Smooth muscle cell (in vitro differentiated cells): ENCODE data around the gene BID. TPM values are rescaled to one million over a fixed set of nuclear protein-coding genes. Genes with fewer than 3 reads are reported as not detected.

Source experiments
- DNase-seq: peaks from one replicate; lab custom pipeline; 2025; ENCODE audit not compliant: unreplicated experiment; lab: John Stamatoyannopoulos, UW
- H2AFZ ChIP-seq: fragments of 200-600 bp; sonication (generic); 2 replicates; pipeline ENCODE4 v1.6.0; 2016; ENCODE audit warnings: antibody characterized with exemption, low read depth, mild to moderate bottlenecking
- H3F3A ChIP-seq: fragments of 200-600 bp; sonication (generic); 2 replicates; pipeline ENCODE4 v1.6.0; 2017; ENCODE audit warnings: antibody characterized with exemption, low read depth
- H3K27ac ChIP-seq: fragments of 200-600 bp; sonication (generic); 2 replicates; pipeline ENCODE4 v1.5.1; 2016; ENCODE audit warnings: low read depth, mild to moderate bottlenecking
- H3K27me3 ChIP-seq: fragments of 200-600 bp; sonication (generic); 2 replicates; pipeline ENCODE4 v1.6.1; 2016; ENCODE audit warnings: low read depth, mild to moderate bottlenecking
- H3K36me3 ChIP-seq: fragments of 200-600 bp; sonication (generic); 2 replicates; pipeline ENCODE4 v1.5.1; 2016; ENCODE audit warnings: low read depth
- H3K4me1 ChIP-seq: fragments of 200-600 bp; sonication (generic); 2 replicates; pipeline ENCODE4 v1.5.1; 2016; ENCODE audit warnings: low read depth
- H3K4me2 ChIP-seq: fragments of 200-600 bp; sonication (generic); 2 replicates; pipeline ENCODE4 v1.6.0; 2016; ENCODE audit warnings: mild to moderate bottlenecking
- H3K4me3 ChIP-seq: fragments of 200-600 bp; sonication (generic); 2 replicates; pipeline ENCODE4 v1.5.1; 2016; ENCODE audit warnings: mild to moderate bottlenecking
- H3K79me2 ChIP-seq: fragments of 200-600 bp; sonication (generic); 2 replicates; pipeline ENCODE4 v1.6.0; 2016; ENCODE audit warnings: low read depth, mild to moderate bottlenecking
- H3K9ac ChIP-seq: fragments of 200-600 bp; sonication (generic); 2 replicates; pipeline ENCODE4 v1.6.0; 2016; ENCODE audit warnings: low read depth
- H3K9me3 ChIP-seq: fragments of 200-600 bp; sonication (generic); replicated peaks from 2 replicates; pipeline ENCODE4 v1.5.1; 2016; ENCODE audit warnings: low read depth
- H4K20me1 ChIP-seq: fragments of 200-600 bp; sonication (generic); 2 replicates; pipeline ENCODE4 v1.6.0; 2016; ENCODE audit warnings: low read depth
- CTCF ChIP-seq: fragments of 200-600 bp; sonication (generic); IDR thresholded peaks from 2 replicates; pipeline ENCODE4 v1.5.1; 2017; ENCODE audit warnings: borderline replicate concordance, mild to moderate bottlenecking, antibody characterized with exemption; ENCODE audit not compliant: insufficient read depth, poor library complexity, severe bottlenecking
- WGBS: methylation state at CpG from one replicate; pipeline ENCODE4 v1.1.7; 2016; ENCODE audit warnings: low lambda C conversion rate; 5-methylcytosine and 5-hydroxymethylcytosine counted together
- polyA plus RNA-seq: library from polyadenylated mRNA; unstranded; fragments of >200 nt; fragmentation: Nextera tagmentation; extraction: Ambion mirVana; gene quantifications from 2 replicates; pipeline ENCODE4 v1.2.1, GENCODE V29; 2016
- total RNA-seq: library from RNA; depleted of rRNA; stranded (reverse); fragments of >200 nt; gene quantifications from 2 replicates; pipeline ENCODE4 v1.2.3, GENCODE V29; 2014

The BID gene
- total and polyA plus RNA-seq, 2 experiments from 2014 or later: 8.1 to 26.9 TPM

- H3K27me3 ChIP-seq: no peaks in the 10 kb centered on the region
- H3K9me3 ChIP-seq: no peaks in the 10 kb centered on the region
- H3K4me3 ChIP-seq: no peak overlapping the region
- H4K20me1 ChIP-seq: no peaks in the 10 kb centered on the region
- TF ChIP-seq CTCF: no peak
- H3K79me2 ChIP-seq: no peaks in the 10 kb centered on the region
- 97% methylated on average over 7 of the region's 7 CpGs for WGBS
- peaks cover 4% of the 10 kb centered on the region for H3K4me1 ChIP-seq
- H3K27ac ChIP-seq: peak overlapping the region; percentile 88
- no peaks in the 10 kb centered on the region for H3K36me3 ChIP-seq
- no peak overlapping the region for H3K4me2 ChIP-seq
- H2AFZ ChIP-seq: no peak overlapping the region
- no peak overlapping the region for H3K9ac ChIP-seq
- H3F3A ChIP-seq: peaks cover 11% of the 10 kb centered on the region
- DNase-seq: no peak
Observed at GRCh38 chr22:17705546-17705945, 68.7 kb downstream of the BID start.

- Histone ChIP-seq H4K20me1 (no peaks in the 10 kb centered on the region), H3K27ac (no peak overlapping the region), H3K4me3 (no peak overlapping the region), H3K9me3 (no peaks in the 10 kb centered on the region), H2AFZ (no peak overlapping the region), H3K36me3 (no peaks in the 10 kb centered on the region), H3K4me2 (no peak overlapping the region), H3K27me3 (no peaks in the 10 kb centered on the region), H3K4me1 (peaks cover 4% of the 10 kb centered on the region), H3K9ac (no peak overlapping the region), H3K79me2 (no peaks in the 10 kb centered on the region), H3F3A (peaks cover 11% of the 10 kb centered on the region)
- no peak for DNase-seq
- 99% methylated on average over 2 of the region's 2 CpGs for WGBS
- TF ChIP-seq CTCF: no peak
Observed at GRCh38 chr22:17703811-17704210, 70.5 kb downstream of the BID start.

GRCh38 chr22:17700778-17701177 is 73.5 kb downstream of the BID start:
- H3F3A ChIP-seq: peaks cover 6% of the 10 kb centered on the region
- no peak overlapping the region for H3K4me2 ChIP-seq
- no peak for DNase-seq
- H3K27me3 ChIP-seq: no peaks in the 10 kb centered on the region
- no peaks in the 10 kb centered on the region for H3K79me2 ChIP-seq
- H3K9ac ChIP-seq: no peak overlapping the region
- H3K4me3 ChIP-seq: no peak overlapping the region
- no peak overlapping the region for H2AFZ ChIP-seq
- no peaks in the 10 kb centered on the region for H3K9me3 ChIP-seq
- no peak for TF ChIP-seq CTCF
- H3K27ac ChIP-seq: no peak overlapping the region
- H4K20me1 ChIP-seq: peaks cover 8% of the 10 kb centered on the region
- peaks cover 1% of the 10 kb centered on the region for H3K4me1 ChIP-seq
- WGBS: 42% methylated on average over 3 of the region's 3 CpGs
- no peaks in the 10 kb centered on the region for H3K36me3 ChIP-seq

- Histone ChIP-seq H2AFZ (no peak overlapping the region), H3K36me3 (no peaks in the 10 kb centered on the region), H3K4me1 (peaks cover 4% of the 10 kb centered on the region), H3K9ac (no peak overlapping the region), H4K20me1 (peaks cover 9% of the 10 kb centered on the region), H3K9me3 (no peaks in the 10 kb centered on the region), H3K27me3 (no peaks in the 10 kb centered on the region), H3F3A (no peaks in the 10 kb centered on the region), H3K79me2 (no peaks in the 10 kb centered on the region), H3K27ac (no peak overlapping the region), H3K4me3 (no peak overlapping the region), H3K4me2 (no peak overlapping the region)
- 66% methylated on average over 7 of the region's 7 CpGs for WGBS
- TF ChIP-seq CTCF: no peak
- DNase-seq: no peak
Observed at GRCh38 chr22:17699696-17700340, 74.5 kb downstream of the BID start.
